Urinary bladder (tissue), 4 donors: Measurements from ENCODE around the gene CIRBP. TPM values are rescaled to one million over a fixed set of nuclear protein-coding genes. Genes with fewer than 3 reads are reported as not detected.
A peak's percentile ranks its signal among the peaks of the same experiment; 100 is the strongest.

ENCODE experiments used
- DNase-seq: peaks from one replicate; pipeline ENCODE4 v3.0.0-alpha.2; 2015; ENCODE audit errors: extremely low spot score
- H3K27ac ChIP-seq: one replicate; pipeline ENCODE4 v1.5.1; 2013; ENCODE audit warnings: low read depth, mild to moderate bottlenecking, moderate library complexity
- H3K36me3 ChIP-seq: one replicate; pipeline ENCODE4 v1.6.1; 2013; ENCODE audit warnings: mild to moderate bottlenecking, moderate library complexity; ENCODE audit not compliant: insufficient read depth
- H3K4me1 ChIP-seq: one replicate; pipeline ENCODE4 v1.6.1; 2013; ENCODE audit warnings: mild to moderate bottlenecking, moderate library complexity; ENCODE audit not compliant: insufficient read depth
- H3K4me3 ChIP-seq: one replicate; pipeline ENCODE4 v1.5.1; 2013; ENCODE audit warnings: low read depth, low read length
- WGBS: extraction: QIAGEN DNeasy Blood & Tissue Kit; methylation state at CpG from one replicate; pipeline ENCODE4 v1.1.7; 2013; 5-methylcytosine and 5-hydroxymethylcytosine counted together
- polyA plus RNA-seq: library from polyadenylated mRNA; stranded (reverse); fragments of 200-250 nt; gene quantifications from one replicate; pipeline ENCODE4 v1.2.3, GENCODE V29; 2013
- total RNA-seq: library from RNA; depleted of rRNA; stranded (reverse); fragments of >200 nt; gene quantifications from one replicate; pipeline ENCODE4 v1.2.3, GENCODE V29; 2014
- donor health status: healthy with polysubstance abuse.
- donor health status: healthy.

CIRBP gene
- total and polyA plus RNA-seq, 2 donors = 267 to 536 TPM

GRCh38 chr19:1269478-1270212, 513 bp downstream of the CIRBP start:
- WGBS = under 1% methylated on average over 64 of the region's 64 CpGs
- H3K4me3 ChIP-seq = peak overlapping the region; percentile 77
- no peak for DNase-seq
- H3K4me1 ChIP-seq = no peaks in the 10 kb centered on the region
- H3K27ac ChIP-seq = peak overlapping the region; percentile 100
- H3K36me3 ChIP-seq = peaks cover 5% of the 10 kb centered on the region

DNA sequence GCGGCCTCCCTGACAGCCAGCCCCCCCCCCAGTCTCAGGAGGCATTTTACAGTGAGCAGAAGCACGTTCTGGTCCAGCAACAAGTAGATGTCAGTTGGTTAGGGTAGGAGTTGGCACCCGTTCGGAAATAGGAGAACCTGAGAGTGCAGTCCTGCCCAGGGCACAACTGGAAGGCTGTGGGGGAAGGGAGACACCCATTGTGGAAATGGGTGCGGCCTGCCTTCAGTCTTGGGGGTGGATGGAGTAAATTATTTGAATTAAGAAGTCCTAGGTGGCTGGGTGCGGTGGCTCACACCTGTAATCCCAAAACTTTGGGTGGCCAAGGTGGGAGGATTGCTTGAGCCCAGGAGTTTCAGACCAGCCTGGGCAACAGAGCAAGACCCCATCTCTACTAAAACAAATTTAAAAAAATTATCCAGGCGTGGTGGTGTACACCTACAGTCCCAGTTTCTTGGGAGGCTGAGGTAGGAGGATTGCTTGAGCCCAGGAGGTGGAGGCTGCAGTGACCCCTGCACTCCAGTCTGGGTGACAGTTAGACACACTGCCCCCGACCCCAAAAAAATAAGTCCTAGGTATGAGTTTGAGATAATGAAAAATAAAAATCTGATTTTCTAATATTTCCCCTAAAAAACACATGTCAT, 1.2 kb downstream of the CIRBP start:
- no peaks in the 10 kb centered on the region for H3K4me1 ChIP-seq
- peak overlapping the region; percentile 77 for H3K4me3 ChIP-seq
- H3K36me3 ChIP-seq = peaks cover 5% of the 10 kb centered on the region
- peak overlapping the region; percentile 100 for H3K27ac ChIP-seq
- 29% methylated on average over 8 of the region's 8 CpGs for WGBS
- no peak for DNase-seq

DNA sequence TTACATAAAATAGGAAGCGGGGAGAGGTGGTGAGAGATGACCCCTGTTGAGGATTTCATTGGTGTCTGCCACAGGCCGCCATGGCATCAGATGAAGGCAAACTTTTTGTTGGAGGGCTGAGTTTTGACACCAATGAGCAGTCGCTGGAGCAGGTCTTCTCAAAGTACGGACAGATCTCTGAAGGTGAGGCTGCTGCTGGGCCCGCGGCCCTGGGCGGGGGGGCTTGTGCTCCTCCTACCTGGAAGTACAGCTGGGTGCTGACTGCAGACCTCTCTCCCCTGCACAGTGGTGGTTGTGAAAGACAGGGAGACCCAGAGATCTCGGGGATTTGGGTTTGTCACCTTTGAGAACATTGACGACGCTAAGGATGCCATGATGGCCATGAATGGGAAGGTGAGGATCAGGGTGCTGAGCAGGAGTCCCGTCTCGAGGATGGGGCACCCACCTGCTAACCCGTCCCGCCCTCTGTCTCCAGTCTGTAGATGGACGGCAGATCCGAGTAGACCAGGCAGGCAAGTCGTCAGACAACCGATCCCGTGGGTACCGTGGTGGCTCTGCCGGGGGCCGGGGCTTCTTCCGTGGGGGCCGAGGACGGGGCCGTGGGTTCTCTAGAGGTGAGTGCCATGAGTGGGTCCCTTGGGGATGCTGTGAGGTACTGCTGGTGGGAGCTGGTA, 1.9 kb downstream of the CIRBP start:
- Histone ChIP-seq H3K4me3 (peak overlapping the region; percentile 6), H3K36me3 (peaks cover 5% of the 10 kb centered on the region), H3K4me1 (no peaks in the 10 kb centered on the region), H3K27ac (no peak overlapping the region)
- no peak for DNase-seq
- 64% methylated on average over 26 of the region's 26 CpGs for WGBS

GRCh38 chr19:1271528-1272422, 2.6 kb downstream of the CIRBP start:
- no peak for DNase-seq
- H3K4me1 ChIP-seq = no peaks in the 10 kb centered on the region
- no peak overlapping the region for H3K27ac ChIP-seq
- H3K36me3 ChIP-seq = peaks cover 5% of the 10 kb centered on the region
- H3K4me3 ChIP-seq = no peak overlapping the region
- 72% methylated on average over 37 of the region's 37 CpGs for WGBS

DNA sequence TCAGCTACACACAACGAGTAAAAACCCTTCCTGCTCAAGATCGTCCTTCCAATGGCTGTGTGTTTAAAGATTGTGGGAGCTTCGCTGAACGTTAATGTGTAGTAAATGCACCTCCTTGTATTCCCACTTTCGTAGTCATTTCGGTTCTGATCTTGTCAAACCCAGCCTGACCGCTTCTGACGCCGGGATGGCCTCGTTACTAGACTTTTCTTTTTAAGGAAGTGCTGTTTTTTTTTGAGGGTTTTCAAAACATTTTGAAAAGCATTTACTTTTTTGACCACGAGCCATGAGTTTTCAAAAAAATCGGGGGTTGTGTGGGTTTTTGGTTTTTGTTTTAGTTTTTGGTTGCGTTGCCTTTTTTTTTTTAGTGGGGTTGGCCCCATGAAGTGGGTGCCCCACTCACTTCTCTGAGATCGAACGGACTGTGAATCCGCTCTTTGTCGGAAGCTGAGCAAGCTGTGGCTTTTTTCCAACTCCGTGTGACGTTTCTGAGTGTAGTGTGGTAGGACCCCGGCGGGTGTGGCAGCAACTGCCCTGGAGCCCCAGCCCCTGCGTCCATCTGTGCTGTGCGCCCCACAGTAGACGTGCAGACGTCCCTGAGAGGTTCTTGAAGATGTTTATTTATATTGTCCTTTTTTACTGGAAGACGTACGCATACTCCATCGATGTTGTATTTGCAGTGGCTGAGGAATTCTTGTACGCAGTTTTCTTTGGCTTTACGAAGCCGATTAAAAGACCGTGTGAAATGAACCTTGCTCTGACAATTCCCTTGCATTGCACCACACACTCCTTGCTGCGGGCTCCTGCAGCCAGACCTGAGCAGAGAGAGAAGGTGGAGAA, 3.5 kb downstream of the CIRBP start:
- H3K4me1 ChIP-seq = no peaks in the 10 kb centered on the region
- 69% methylated on average over 33 of the region's 33 CpGs for WGBS
- H3K4me3 ChIP-seq = no peak overlapping the region
- H3K27ac ChIP-seq = no peak overlapping the region
- peaks cover 5% of the 10 kb centered on the region for H3K36me3 ChIP-seq
- no peak for DNase-seq

DNA sequence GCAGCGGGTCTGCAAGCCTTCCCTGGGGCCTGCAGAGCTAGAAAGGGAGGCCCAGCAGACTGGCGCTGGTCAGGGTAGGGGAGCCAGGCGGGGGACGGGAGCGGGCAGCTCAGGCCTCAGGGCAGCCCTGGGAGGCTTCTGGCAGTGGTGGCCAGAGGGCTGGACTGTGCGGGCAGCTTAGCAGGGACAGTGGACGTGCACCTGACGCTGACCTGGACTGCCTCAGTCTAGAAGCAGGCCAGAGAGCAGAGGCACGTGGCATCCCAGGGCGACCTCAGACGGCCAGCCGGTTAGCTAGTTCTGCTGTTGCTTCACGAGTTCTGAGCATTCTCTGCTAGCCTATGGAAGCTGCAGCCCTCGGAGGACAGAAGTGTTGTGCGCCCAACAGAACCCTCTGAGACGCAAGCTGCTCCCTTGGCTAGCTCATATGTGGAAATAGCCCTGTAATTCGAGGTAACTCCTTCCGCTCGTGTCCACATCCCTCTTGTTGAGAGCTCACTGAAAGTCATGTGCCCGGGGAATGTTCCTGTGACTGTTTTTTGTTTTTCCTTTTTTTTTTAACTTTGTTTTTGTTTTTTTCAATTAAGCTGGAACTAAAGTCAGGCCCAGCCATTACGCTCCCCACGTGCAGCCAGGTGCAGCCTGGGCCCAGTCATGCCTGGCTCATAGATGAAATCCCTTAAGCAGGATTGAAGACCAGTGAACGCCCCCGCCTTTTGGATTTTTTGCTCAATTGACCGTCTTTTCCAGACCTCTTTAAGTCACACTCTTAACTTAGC, 4.3 kb downstream of the CIRBP start:
- 80% methylated on average over 25 of the region's 25 CpGs for WGBS
- DNase-seq = no peak
- H3K4me3 ChIP-seq = no peak overlapping the region
- H3K27ac ChIP-seq = no peak overlapping the region
- H3K36me3 ChIP-seq = peaks cover 5% of the 10 kb centered on the region
- H3K4me1 ChIP-seq = no peaks in the 10 kb centered on the region

DNA sequence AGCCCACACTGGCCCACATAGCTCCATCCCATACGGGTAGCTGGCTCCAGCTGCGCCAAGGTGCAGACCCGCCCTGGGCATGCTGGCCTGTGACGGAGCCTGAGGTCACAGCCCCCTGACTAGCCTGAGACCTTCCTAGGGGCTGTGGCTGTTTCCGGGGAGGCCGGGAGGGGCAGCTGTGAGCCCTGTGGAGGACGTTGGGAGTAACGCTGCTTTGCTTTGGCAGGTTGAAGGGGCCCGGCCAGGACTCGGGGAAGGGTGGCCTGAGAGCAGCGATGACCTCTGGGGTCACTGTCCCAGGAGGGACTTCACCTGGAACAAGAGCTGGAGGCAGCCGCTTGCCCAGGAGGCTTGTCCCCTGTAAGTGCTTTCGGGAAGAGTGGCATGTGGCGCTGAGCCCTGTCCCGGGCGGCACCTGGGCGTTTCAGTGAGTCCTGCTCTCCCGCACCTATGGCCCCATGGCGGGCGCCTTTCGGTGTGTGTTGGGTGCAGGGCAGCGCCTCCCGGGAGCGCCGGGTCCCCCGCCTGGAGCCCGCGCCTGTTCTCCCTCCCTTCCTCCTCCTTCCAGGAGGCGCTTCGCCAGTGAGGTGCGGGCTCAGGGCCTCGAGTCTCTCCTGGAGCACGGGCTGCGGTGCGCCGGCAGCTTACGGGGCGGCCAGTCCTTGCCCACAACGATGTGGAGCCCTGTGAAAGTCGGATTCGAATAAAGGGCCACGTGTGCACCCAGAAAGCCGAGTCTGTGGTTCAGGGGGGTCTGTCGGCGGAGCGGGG, 5.1 kb downstream of the CIRBP start:
- H3K4me3 ChIP-seq = no peak overlapping the region
- no peak for DNase-seq
- WGBS = 79% methylated on average over 46 of the region's 46 CpGs
- no peaks in the 10 kb centered on the region for H3K4me1 ChIP-seq
- H3K36me3 ChIP-seq = peaks cover 7% of the 10 kb centered on the region
- no peak overlapping the region for H3K27ac ChIP-seq

GRCh38 chr19:1274852-1275259, 5.7 kb downstream of the CIRBP start:
- Histone ChIP-seq H3K4me1 (no peaks in the 10 kb centered on the region), H3K36me3 (peaks cover 7% of the 10 kb centered on the region), H3K4me3 (peak overlapping the region; percentile 54), H3K27ac (peak overlapping the region; percentile 98)
- WGBS = 18% methylated on average over 44 of the region's 44 CpGs
- DNase-seq = no peak

DNA sequence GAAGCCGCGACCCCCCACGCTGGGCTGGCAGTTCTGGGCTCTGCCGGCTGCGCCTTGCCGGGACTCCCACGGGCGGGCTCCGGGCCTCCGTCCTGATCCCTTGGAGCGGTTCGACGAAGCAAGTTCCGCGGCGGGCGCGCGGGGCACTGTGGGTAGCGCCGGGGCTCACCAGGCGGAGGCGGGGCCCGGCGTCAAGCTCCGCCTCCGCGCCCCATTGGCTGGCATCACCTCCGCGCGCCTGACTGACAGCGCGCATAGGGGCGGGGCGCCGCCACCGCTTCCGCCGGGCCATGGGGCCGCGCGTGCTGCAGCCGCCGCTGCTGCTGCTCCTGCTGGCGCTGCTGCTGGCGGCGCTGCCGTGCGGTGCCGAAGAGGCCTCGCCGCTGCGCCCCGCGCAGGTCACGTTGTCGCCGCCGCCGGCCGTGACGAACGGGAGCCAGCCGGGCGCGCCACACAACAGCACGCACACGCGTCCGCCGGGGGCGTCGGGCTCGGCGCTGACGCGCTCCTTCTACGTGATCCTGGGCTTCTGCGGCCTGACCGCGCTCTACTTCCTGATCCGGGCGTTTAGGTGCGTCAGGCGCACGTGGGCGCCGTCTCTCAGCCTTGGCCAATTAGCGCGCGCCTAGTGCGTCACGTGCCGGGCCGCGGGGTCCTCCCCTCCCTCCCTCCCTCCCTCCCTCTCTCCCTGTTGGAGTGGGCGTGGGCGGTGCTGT, 6.3 kb downstream of the CIRBP start, which contains the start of gene FAM174C:
FAM174C (plus strand) TSS at position 271 of the 716 bp plus-strand sequence; CDS start at position 291, 20 bp downstream.
- Histone ChIP-seq H3K27ac (peak within 1 kb of the TSS; percentile 98), H3K4me3 (peak within 1 kb of the TSS; percentile 54), H3K36me3 (peaks cover 7% of the 10 kb centered on the region), H3K4me1 (no peaks in the 10 kb centered on the region)
- peak; percentile 86 for DNase-seq
- WGBS = under 1% methylated on average over 98 of the region's 98 CpGs

GRCh38 chr19:1275976-1276627, 7.0 kb downstream of the CIRBP start:
- H3K36me3 ChIP-seq = peaks cover 7% of the 10 kb centered on the region
- 9% methylated on average over 43 of the region's 43 CpGs for WGBS
- peak overlapping the region; percentile 86 for H3K27ac ChIP-seq
- DNase-seq = no peak
- no peaks in the 10 kb centered on the region for H3K4me1 ChIP-seq
- H3K4me3 ChIP-seq = peak overlapping the region; percentile 54
